Lung (tissue), 12 donors: ENCODE measurements around the gene RPS29. TPM values are rescaled to one million over a fixed set of nuclear protein-coding genes. Genes with fewer than 3 reads are reported as not detected.
"Not testable (repeated sequence)": the region's sequence is repeated elsewhere in the genome, so short reads cannot be mapped to it uniquely, and the experiment has no call there.

Source experiments
- ATAC-seq: fragments of 200-7000 bp; cut with Tn5 transposase; one replicate; pipeline ENCODE4 v1.9.1; 2020; ENCODE audit warnings: moderate number of reproducible peaks; ENCODE audit not compliant: insufficient read depth, low FRiP score
- DNase-seq, 3 donors: peaks; one replicate each; pipeline ENCODE4 v3.0.0-alpha.2; 2013 to 2017
- H3K27ac ChIP-seq, 2 donors: one replicate each; pipeline ENCODE4 v1.5.1; 2013; ENCODE audit warnings: mild to moderate bottlenecking in 2 of 2, moderate library complexity in 2 of 2, control low read depth in 1 of 2, inconsistent platforms in 1 of 2, low read depth in 1 of 2, low read length in 1 of 2
- H3K27me3 ChIP-seq, 3 donors: one replicate each; pipeline ENCODE4 v1.5.1; 2013; ENCODE audit warnings: low read length in 2 of 3; ENCODE audit not compliant: control insufficient read depth in 3 of 3, insufficient read depth in 3 of 3
- H3K36me3 ChIP-seq, 4 donors: one replicate each; pipeline ENCODE4 v1.5.1; 2013; ENCODE audit warnings: low read length in 4 of 4, mild to moderate bottlenecking in 1 of 4, moderate library complexity in 1 of 4; ENCODE audit not compliant: control insufficient read depth in 4 of 4, insufficient read depth in 4 of 4
- H3K4me1 ChIP-seq, 5 donors: one replicate each; pipeline ENCODE4 v1.5.1; 2013; ENCODE audit warnings: low read length in 5 of 5, mild to moderate bottlenecking in 2 of 5, moderate library complexity in 1 of 5; ENCODE audit not compliant: control insufficient read depth in 5 of 5, insufficient read depth in 5 of 5
- H3K4me3 ChIP-seq: one replicate; pipeline ENCODE4 v1.5.1; 2013; ENCODE audit warnings: mild to moderate bottlenecking, control low read depth, moderate library complexity
- H3K9ac ChIP-seq, 2 donors: one replicate each; pipeline ENCODE4 v1.5.1; 2013; ENCODE audit warnings: low read length in 2 of 2, control low read depth in 1 of 2; ENCODE audit not compliant: insufficient read depth in 1 of 2
- H3K9me3 ChIP-seq, 4 donors: one replicate each; pipeline ENCODE4 v1.5.1; 2013; ENCODE audit warnings: low read length in 3 of 4, mild to moderate bottlenecking in 1 of 4, moderate library complexity in 1 of 4; ENCODE audit not compliant: control insufficient read depth in 4 of 4, insufficient read depth in 3 of 4
- CTCF ChIP-seq: IDR thresholded peaks from 2 replicates; pipeline ENCODE4 v1.5.1; 2012; ENCODE audit warnings: mild to moderate bottlenecking; ENCODE audit errors: control extremely low read depth, extremely low read depth
- WGBS, 2 donors: extraction: QIAGEN DNeasy Blood & Tissue Kit; methylation state at CpG; one replicate each; pipeline ENCODE4 v1.1.7; 2013; 5-methylcytosine and 5-hydroxymethylcytosine counted together
- polyA plus RNA-seq, 2 donors: library from polyadenylated mRNA; stranded (reverse); fragments of 200-250 nt; gene quantifications; one replicate each; pipeline ENCODE4 v1.2.1, GENCODE V29; 2013
- total RNA-seq, 2 donors: library from RNA; depleted of rRNA in 1 of 2; stranded (reverse); fragments of >200 nt in 1 of 2; gene quantifications; one replicate each; pipeline ENCODE4 v1.2.1, GENCODE V29; 2014 to 2021
- donor health status: control.
- donor health status: control.
- donor health status: Bipolar disorder and iron deficiency.
- donor health status: healthy.
- donor health status: DM: yes; HTN: yes; CAD: no.

RPS29 gene
- total and polyA plus RNA-seq, 4 donors = 413 to 3,240 (median 1,755) TPM

- no peaks in the 10 kb centered on the region for H3K36me3 ChIP-seq
- no peak overlapping the region for H3K27ac ChIP-seq
- no peak overlapping the region for H3K9ac ChIP-seq
- DNase-seq = no peak
- no peaks in the 10 kb centered on the region for H3K9me3 ChIP-seq
- peaks cover 1 to 17% (median 10%) of the 10 kb centered on the region in 5 donors for H3K4me1 ChIP-seq
- H3K4me3 ChIP-seq = no peak overlapping the region
- ATAC-seq = no peak
- no peaks in the 10 kb centered on the region for H3K27me3 ChIP-seq
- no peak for TF ChIP-seq CTCF
- 82 to 85% methylated on average over 3 of the region's 3 CpGs for WGBS, 2 donors
These were observed 6.8 kb upstream of the RPS29 start for GRCh38 chr14:49593016-49593415.

GRCh38 chr14:49589387-49589786, 3.2 kb upstream of the RPS29 start:
- H3K9me3 ChIP-seq = no peaks in the 10 kb centered on the region
- peaks cover 0 to 2% (median under 1%) of the 10 kb centered on the region in 4 donors for H3K36me3 ChIP-seq
- no peak for DNase-seq
- H3K4me1 ChIP-seq = peaks cover under 1 to 17% (median 6%) of the 10 kb centered on the region in 5 donors
- no peak for ATAC-seq
- H3K9ac ChIP-seq = no peak overlapping the region
- 91 to 94% methylated on average over 3 of the region's 3 CpGs for WGBS, 2 donors
- H3K4me3 ChIP-seq = no peak overlapping the region
- no peak for TF ChIP-seq CTCF
- H3K27ac ChIP-seq = no peak overlapping the region
- no peaks in the 10 kb centered on the region for H3K27me3 ChIP-seq

DNA sequence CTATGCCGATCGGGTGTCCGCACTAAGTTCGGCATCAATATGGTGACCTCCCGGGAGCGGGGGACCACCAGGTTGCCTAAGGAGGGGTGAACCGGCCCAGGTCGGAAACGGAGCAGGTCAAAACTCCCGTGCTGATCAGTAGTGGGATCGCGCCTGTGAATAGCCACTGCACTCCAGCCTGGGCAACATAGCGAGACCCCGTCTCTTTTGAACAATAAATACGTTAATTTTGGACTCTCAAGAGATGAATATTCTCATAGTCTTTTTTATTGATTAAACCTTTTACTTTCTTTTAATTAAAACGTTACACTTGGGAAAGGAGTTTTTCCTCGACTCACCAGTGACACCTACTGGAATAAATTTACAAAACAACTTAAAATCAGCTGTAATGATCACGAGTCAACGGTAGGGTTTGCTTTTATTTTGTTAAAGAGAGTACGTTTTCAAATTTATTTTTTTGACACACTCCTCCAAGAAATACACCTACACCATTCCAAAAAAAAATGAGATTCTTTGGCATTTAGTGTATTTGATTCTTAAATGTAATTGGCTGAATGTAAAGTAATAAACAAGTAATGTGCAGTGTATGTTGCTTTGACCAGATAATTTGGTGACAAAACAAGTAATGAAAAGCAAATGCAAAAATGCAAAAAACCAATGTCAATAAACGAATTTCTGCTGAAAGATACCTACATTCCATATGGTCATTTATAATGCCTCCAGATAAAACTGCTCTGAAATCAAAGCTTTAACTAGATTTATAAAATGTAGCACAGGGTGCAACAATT, 687 bp upstream of the RPS29 start:
- WGBS, 2 donors = 1 to 3% methylated on average over 11 to 12 of the region's 21 CpGs
- Histone ChIP-seq H3K36me3 (peaks cover 9 to 20% (median 15%) of the 10 kb centered on the region in 4 donors), H3K4me3 (no peak overlapping the region), H3K9ac (peak overlapping the region; percentile 17 to 58), H3K27ac (peak overlapping the region; percentile 69 to 81), H3K4me1 (peaks cover 0 to 19% (median 9%) of the 10 kb centered on the region in 5 donors), H3K9me3 (no peaks in the 10 kb centered on the region), H3K27me3 (no peaks in the 10 kb centered on the region)
- ATAC-seq (peak; percentile 61), DNase-seq (peak; percentile 54 to 88 (median 82))
- peak; percentile 69 for TF ChIP-seq CTCF

DNA sequence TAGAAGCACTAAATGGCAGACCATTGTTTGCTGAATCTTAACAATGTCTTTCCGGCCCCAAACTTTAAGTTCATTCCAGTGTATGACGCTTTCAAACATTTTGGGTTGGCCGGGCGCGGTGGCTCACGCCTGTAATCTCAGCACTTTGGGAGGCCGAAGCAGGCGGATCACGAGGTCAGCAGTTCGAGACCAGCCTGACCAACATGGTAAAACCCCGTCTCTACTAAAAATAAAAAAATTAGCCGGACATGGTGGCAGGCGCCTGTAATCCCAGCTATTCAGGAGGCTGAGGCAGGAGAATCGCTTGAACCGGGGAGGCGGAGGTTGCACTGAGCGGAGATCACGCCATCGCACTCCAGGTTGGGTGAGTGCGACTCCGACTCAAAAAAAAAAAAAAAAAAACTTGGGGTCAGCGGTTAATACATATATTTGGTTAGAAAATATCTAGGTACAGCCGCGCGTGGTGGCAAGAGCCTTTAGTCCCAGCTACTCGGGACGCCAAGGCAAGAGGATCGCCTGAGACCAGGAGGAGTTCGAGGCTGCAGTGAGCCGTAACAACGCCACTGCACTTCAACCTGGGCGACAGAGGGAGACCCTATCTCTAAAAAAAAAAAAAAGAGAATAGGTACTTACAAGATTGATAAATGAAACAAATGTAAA, 1.1 kb downstream of the RPS29 start:
- H3K36me3 ChIP-seq = peaks cover 9 to 20% (median 16%) of the 10 kb centered on the region in 4 donors
- H3K27ac ChIP-seq = peak overlapping the region; percentile 56 to 93
- H3K27me3 ChIP-seq, H3K9me3 ChIP-seq, ATAC-seq, DNase-seq: not testable (repeated sequence)
- H3K4me1 ChIP-seq = peaks cover 0 to 19% (median 10%) of the 10 kb centered on the region in 5 donors
- WGBS, 2 donors = 15 to 18% methylated on average over 32 of the region's 32 CpGs
- peak overlapping the region; percentile 89 for H3K4me3 ChIP-seq
- peak overlapping the region; percentile 95 to 97 for H3K9ac ChIP-seq
